Caco-2 (cell line): ENCODE results near the gene LMX1B. TPM values are rescaled to one million over a fixed set of nuclear protein-coding genes. Genes with fewer than 3 reads are reported as not detected.

ENCODE experiments used
- BruUV-seq: library from RNA; stranded (reverse); fragments of 400-500 nt; replicated peaks from 2 replicates; lab custom pipeline; 2021; lab: Mats Ljungman, UMichigan
- CTCF ChIA-PET: fragments of 300-600 bp; sonication (Branson Sonifier 250); formaldehyde crosslinking; loops from one replicate; lab custom pipeline; 2022; ENCODE audit warnings: antibody characterized with exemption; lab: Charles Lee
- POLR2A ChIA-PET: fragments of 300-600 bp; sonication (Branson Sonifier 250); formaldehyde crosslinking; loops from one replicate; lab custom pipeline; 2022; ENCODE audit warnings: antibody characterized with exemption; lab: Charles Lee
- DNase-seq, 2 experiments: peaks; one replicate each; pipeline versions ENCODE4 v3.0.0 to v3.0.0-alpha.2; 2020 to 2022
- H3K27me3 ChIP-seq: replicated peaks from 2 replicates; pipeline ENCODE4 v1.6.0; 2011; ENCODE audit warnings: low read length; ENCODE audit not compliant: control insufficient read depth, insufficient read depth
- H3K36me3 ChIP-seq: 2 replicates; pipeline ENCODE4 v1.5.1; 2011; ENCODE audit warnings: low read length; ENCODE audit not compliant: control insufficient read depth, insufficient read depth
- H3K4me1 ChIP-seq: fragments of 250-450 bp; sonication (Bioruptor Pico); 2 replicates; pipeline ENCODE4 v1.5.1; 2020; ENCODE audit warnings: mild to moderate bottlenecking
- H3K4me3 ChIP-seq: 2 replicates; pipeline ENCODE4 v1.5.1; 2011; ENCODE audit warnings: low read depth, mild to moderate bottlenecking, control low read depth, low read length
- H3K9me3 ChIP-seq: fragments of 250-450 bp; sonication (Bioruptor Pico); 2 replicates; pipeline ENCODE4 v1.5.1; 2020; ENCODE audit warnings: mild to moderate bottlenecking, moderate library complexity
- H3K27ac Mint-ChIP-seq: one replicate; pipeline ENCODE4 v1.8.0; 2022; ENCODE audit warnings: mixed read lengths; ENCODE audit not compliant: unreplicated experiment
- H3K27me3 Mint-ChIP-seq: one replicate; pipeline ENCODE4 v1.8.0; 2022; ENCODE audit warnings: mixed read lengths; ENCODE audit not compliant: insufficient read depth, unreplicated experiment
- H3K36me3 Mint-ChIP-seq: one replicate; pipeline ENCODE4 v1.8.0; 2022; ENCODE audit warnings: mild to moderate bottlenecking, mixed read lengths; ENCODE audit not compliant: insufficient read depth, unreplicated experiment
- H3K4me1 Mint-ChIP-seq: one replicate; pipeline ENCODE4 v1.8.0; 2022; ENCODE audit warnings: low read depth, mixed read lengths; ENCODE audit not compliant: unreplicated experiment
- H3K4me3 Mint-ChIP-seq: one replicate; pipeline ENCODE4 v1.8.0; 2022; ENCODE audit warnings: mild to moderate bottlenecking, moderate library complexity, mixed read lengths; ENCODE audit not compliant: unreplicated experiment
- H3K9me3 Mint-ChIP-seq: one replicate; pipeline ENCODE4 v1.8.0; 2022; ENCODE audit warnings: mixed read lengths; ENCODE audit not compliant: unreplicated experiment
- intact Hi-C: fragments of 100-400 bp; cut with micrococcal nuclease; formaldehyde crosslinking; loops from one replicate; pipeline ENCODE4 v1.10.0; 2022; ENCODE audit not compliant: unreplicated experiment
- total RNA-seq: library from RNA; stranded (reverse); gene quantifications from 2 replicates; pipeline ENCODE4 v1.2.3, GENCODE V29; 2022
- TF ChIP-seq, protein P1 (sequence below), 2 experiments: fragments of 200-600 bp in 1 of 2; IDR thresholded peaks; 1 replicate in 1 of 2; 2 replicates in 1 of 2; pipeline versions ENCODE4 v1.5.1 to v1.8.0; 2011 to 2022; ENCODE audit warnings: antibody characterized with exemption in 1 of 2, control low read depth in 1 of 2, inconsistent platforms in 1 of 2, low read depth in 1 of 2, low read length in 1 of 2, mild to moderate bottlenecking in 1 of 2, moderate library complexity in 1 of 2; ENCODE audit not compliant: insufficient read depth in 1 of 2, severe bottlenecking in 1 of 2, unreplicated experiment in 1 of 2

LMX1B gene
- total RNA-seq, 1 experiment from 2014 or later, result 17.0 TPM

DNA sequence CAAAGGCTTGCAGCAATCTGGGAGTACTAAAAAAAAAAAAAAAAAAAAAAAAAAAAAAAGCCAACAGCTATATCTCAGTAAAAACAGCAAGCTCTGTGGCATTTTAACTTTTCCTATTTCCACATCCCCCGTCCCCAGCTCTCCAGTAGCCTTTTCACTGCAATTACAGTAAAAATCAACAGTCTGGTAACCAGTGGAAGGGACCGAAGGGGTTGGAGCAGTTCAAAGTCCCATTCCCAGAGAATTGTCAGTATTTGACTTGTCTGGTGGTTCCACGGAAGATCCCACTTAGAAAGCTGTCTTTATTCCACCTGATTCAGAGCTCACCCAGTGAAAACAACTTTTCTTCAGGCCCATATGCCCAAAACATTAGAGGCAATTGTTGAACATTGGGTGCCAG, 119.3 kb downstream of the LMX1B start:
- H3K4me1 Mint-ChIP-seq, result no peaks in the 10 kb centered on the region
- H3K36me3 ChIP-seq, result no peaks in the 10 kb centered on the region
- H3K9me3 ChIP-seq, result peaks cover 20% of the 10 kb centered on the region
- no peaks in the 10 kb centered on the region for H3K27me3 ChIP-seq
- intact Hi-C loops, result no loop called here
- H3K4me1 ChIP-seq, result no peaks in the 10 kb centered on the region
- no peak overlapping the region for H3K4me3 Mint-ChIP-seq
- BruUV-seq, result no TSS peak
- peaks cover 32% of the 10 kb centered on the region for H3K9me3 Mint-ChIP-seq
- TF ChIP-seq, protein P1, sequence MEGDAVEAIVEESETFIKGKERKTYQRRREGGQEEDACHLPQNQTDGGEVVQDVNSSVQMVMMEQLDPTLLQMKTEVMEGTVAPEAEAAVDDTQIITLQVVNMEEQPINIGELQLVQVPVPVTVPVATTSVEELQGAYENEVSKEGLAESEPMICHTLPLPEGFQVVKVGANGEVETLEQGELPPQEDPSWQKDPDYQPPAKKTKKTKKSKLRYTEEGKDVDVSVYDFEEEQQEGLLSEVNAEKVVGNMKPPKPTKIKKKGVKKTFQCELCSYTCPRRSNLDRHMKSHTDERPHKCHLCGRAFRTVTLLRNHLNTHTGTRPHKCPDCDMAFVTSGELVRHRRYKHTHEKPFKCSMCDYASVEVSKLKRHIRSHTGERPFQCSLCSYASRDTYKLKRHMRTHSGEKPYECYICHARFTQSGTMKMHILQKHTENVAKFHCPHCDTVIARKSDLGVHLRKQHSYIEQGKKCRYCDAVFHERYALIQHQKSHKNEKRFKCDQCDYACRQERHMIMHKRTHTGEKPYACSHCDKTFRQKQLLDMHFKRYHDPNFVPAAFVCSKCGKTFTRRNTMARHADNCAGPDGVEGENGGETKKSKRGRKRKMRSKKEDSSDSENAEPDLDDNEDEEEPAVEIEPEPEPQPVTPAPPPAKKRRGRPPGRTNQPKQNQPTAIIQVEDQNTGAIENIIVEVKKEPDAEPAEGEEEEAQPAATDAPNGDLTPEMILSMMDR (IDR thresholded peaks at IDR 0.05; ENCODE audit: insufficient read depth in 1 of 2, low read depth in 1 of 2, low read length in 1 of 2, severe bottlenecking in 1 of 2, unreplicated experiment in 1 of 2), result no peak
- no peak for DNase-seq
- POLR2A ChIA-PET, result no interaction called here
- H3K27me3 Mint-ChIP-seq, result peaks cover 7% of the 10 kb centered on the region
- CTCF ChIA-PET, result interaction anchor here (1.3 kb wide), 1 partner anchor 27 kb away, joined by 7 read pairs; no protein-coding TSS in a partner anchor
- no peak overlapping the region for H3K27ac Mint-ChIP-seq
- H3K36me3 Mint-ChIP-seq, result no peaks in the 10 kb centered on the region
- H3K4me3 ChIP-seq, result no peak overlapping the region

DNA sequence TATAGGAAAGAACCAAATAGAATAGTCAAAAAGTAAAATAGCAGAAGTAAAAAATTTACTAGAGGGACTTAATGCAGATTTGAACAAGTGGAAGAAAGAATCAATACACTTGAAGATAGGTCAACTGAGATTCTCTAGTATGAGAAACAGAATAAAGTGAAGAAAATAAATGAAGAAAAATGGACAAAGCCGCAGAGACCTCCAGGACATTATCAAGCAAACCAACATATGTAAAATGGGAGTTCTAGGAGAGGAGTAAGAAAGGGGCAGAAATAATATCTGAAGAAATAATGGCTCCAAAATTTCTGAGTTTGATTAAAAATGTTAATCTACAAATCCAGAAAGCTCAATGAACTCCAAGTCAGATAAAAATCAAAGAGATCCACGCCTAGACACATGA, 121.1 kb downstream of the LMX1B start:
- BruUV-seq, result no TSS peak
- no peaks in the 10 kb centered on the region for H3K4me1 Mint-ChIP-seq
- Histone ChIP-seq H3K36me3 (no peaks in the 10 kb centered on the region), H3K4me1 (no peaks in the 10 kb centered on the region), H3K9me3 (peaks cover 16% of the 10 kb centered on the region), H3K4me3 (no peak overlapping the region), H3K27me3 (no peaks in the 10 kb centered on the region)
- H3K27ac Mint-ChIP-seq, result no peak overlapping the region
- ChIA-PET POLR2A (no interaction called here), CTCF (no interaction called here)
- peaks cover 7% of the 10 kb centered on the region for H3K27me3 Mint-ChIP-seq
- H3K4me3 Mint-ChIP-seq, result no peak overlapping the region
- TF ChIP-seq, protein P1 (IDR thresholded peaks at IDR 0.05; ENCODE audit: insufficient read depth in 1 of 2, low read depth in 1 of 2, low read length in 1 of 2, severe bottlenecking in 1 of 2, unreplicated experiment in 1 of 2), result no peak
- no peaks in the 10 kb centered on the region for H3K36me3 Mint-ChIP-seq
- DNase-seq, result no peak
- intact Hi-C loops, result no loop called here
- peaks cover 32% of the 10 kb centered on the region for H3K9me3 Mint-ChIP-seq

DNA sequence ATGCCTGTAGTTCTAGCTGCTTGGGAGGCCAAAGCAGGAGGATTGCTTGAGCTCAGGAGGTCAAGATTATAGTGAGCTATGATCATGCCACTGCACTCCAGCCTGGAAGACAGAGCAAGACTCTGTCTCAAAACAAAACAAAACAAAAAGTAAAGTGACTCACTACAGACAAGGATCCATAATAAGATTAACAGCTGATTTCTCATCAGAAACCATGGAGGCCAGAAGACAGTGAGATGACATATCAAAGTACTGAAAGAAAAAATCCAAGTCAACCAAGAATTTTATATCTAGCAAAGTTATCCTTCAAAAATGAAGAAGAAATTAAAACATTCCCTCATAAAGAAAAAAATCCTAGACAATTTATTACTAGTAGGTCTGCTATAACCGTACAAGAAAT, 121.8 kb downstream of the LMX1B start:
- Mint-ChIP-seq H3K27ac (no peak overlapping the region), H3K36me3 (no peaks in the 10 kb centered on the region), H3K4me1 (no peaks in the 10 kb centered on the region), H3K27me3 (peaks cover 9% of the 10 kb centered on the region), H3K4me3 (no peak overlapping the region), H3K9me3 (peaks cover 32% of the 10 kb centered on the region)
- Histone ChIP-seq H3K4me3 (no peak overlapping the region), H3K36me3 (no peaks in the 10 kb centered on the region), H3K4me1 (no peaks in the 10 kb centered on the region), H3K9me3 (peaks cover 16% of the 10 kb centered on the region), H3K27me3 (no peaks in the 10 kb centered on the region)
- TF ChIP-seq, protein P1 (IDR thresholded peaks at IDR 0.05; ENCODE audit: insufficient read depth in 1 of 2, low read depth in 1 of 2, low read length in 1 of 2, severe bottlenecking in 1 of 2, unreplicated experiment in 1 of 2), result no peak
- BruUV-seq, result no TSS peak
- no peak for DNase-seq
- ChIA-PET POLR2A (no interaction called here), CTCF (no interaction called here)
- intact Hi-C loops, result no loop called here
